NCI-H128 (cell line): Measurements from ENCODE around the gene SMIM24.
"Not testable (repeated sequence)": the region's sequence is repeated elsewhere in the genome, so short reads cannot be mapped to it uniquely, and the experiment has no call there.

Experiments used
- DNase-seq: peaks from one replicate; lab custom pipeline; 2025; ENCODE audit not compliant: unreplicated experiment; lab: John Stamatoyannopoulos, UW

Gene SMIM24

GRCh38 chr19:3440082-3440481 is 40.2 kb downstream of the SMIM24 start:
- DNase-seq, result no peak

GRCh38 chr19:3434630-3435553 is 45.4 kb downstream of the SMIM24 start:
- DNase-seq, result peak; percentile 89

- DNase-seq, result no peak
These were observed 46.4 kb downstream of the SMIM24 start for GRCh38 chr19:3433805-3434540.

- no peak for DNase-seq
These were observed 47.0 kb downstream of the SMIM24 start for GRCh38 chr19:3433313-3433712.

GRCh38 chr19:3431760-3432397 is 48.4 kb downstream of the SMIM24 start:
- no peak for DNase-seq

GRCh38 chr19:3430366-3430680 is 50.0 kb downstream of the SMIM24 start:
- not testable (repeated sequence) for DNase-seq

- no peak for DNase-seq
These were observed 53.9 kb downstream of the SMIM24 start for GRCh38 chr19:3426433-3426832.
